Measurements from ENCODE around the gene DNAJC5G. TPM values are rescaled to one million over a fixed set of nuclear protein-coding genes. Genes with fewer than 3 reads are reported as not detected.

The DNAJC5G gene
- total and polyA plus RNA-seq, 2 of the 13 experiments (the other 11 are each of a cell fraction or from before 2014, with no cell fraction given) = 0.05 TPM; not detected in 1

- no peak for DNase-seq (ENCODE audit: low spot score)
- intact Hi-C loops (cut with micrococcal nuclease; ENCODE audit: unreplicated experiment) (no loop called here), in situ Hi-C loops (cut with HindIII; ENCODE audit: extremely low pct_ligation_motif_present, low pct_unique_long_range_greater_than_20kb) (no loop called here)
- TF ChIP-seq ASH2L (IDR thresholded peaks at IDR 0.05; ENCODE audit: insufficient read length, low read depth, low read length) (no peak), ZNF446 (CRISPR knock-in tag; IDR thresholded peaks at IDR 0.05) (no peak), EED (CRISPR knock-in tag; IDR thresholded peaks at IDR 0.05) (no peak), PHF8 (CRISPR knock-in tag; IDR thresholded peaks at IDR 0.05) (no peak), REL (CRISPR knock-in tag; conservative IDR thresholded peaks at IDR 0.05) (no peak), ZBTB34 (CRISPR knock-in tag; IDR thresholded peaks at IDR 0.05) (no peak), FOXO1 (CRISPR knock-in tag; IDR thresholded peaks at IDR 0.05) (no peak), ZNF335 (CRISPR knock-in tag; IDR thresholded peaks at IDR 0.05) (no peak)
- no peak overlapping the region for H3K9ac ChIP-seq (ENCODE audit: insufficient read depth, low read depth, low read length)
- no peaks in the 10 kb centered on the region for H3K9me3 ChIP-seq (ENCODE audit: low read length)
- CTCF ChIA-PET (ENCODE audit: low intra/inter-chr PET ratio, low total read pairs) = no interaction called here
- WGBS (ENCODE audit: low lambda C conversion rate) = 100% methylated on average over 3 of the region's 3 CpGs
- H3K27ac ChIP-seq (ENCODE audit: extremely low read length, insufficient read depth, low read length) = no peak overlapping the region
- no peaks in the 10 kb centered on the region for H3K79me2 ChIP-seq (ENCODE audit: insufficient read depth, low read length)
- peaks cover 79 to 96% of the 10 kb centered on the region in 2 experiments for H3K36me3 ChIP-seq (replicated peaks in 1 of 2; ENCODE audit: control insufficient read depth in 1 of 2, insufficient read depth in 2 of 2, low read length in 2 of 2)
- no peak overlapping the region for H3K4me3 ChIP-seq (replicated peaks in 1 of 3; ENCODE audit: insufficient read depth in 1 of 3, low read depth in 2 of 3, low read length in 3 of 3)
- no peak for ATAC-seq
- FAIRE-seq = no peak
- POLR2A ChIA-PET = no interaction called here
- H3K27me3 ChIP-seq (ENCODE audit: control insufficient read depth in 1 of 2, insufficient read depth in 2 of 2, low read length in 2 of 2) = no peaks in the 10 kb centered on the region
- no peak overlapping the region for H2AFZ ChIP-seq (ENCODE audit: low read length)
- H4K20me1 ChIP-seq (ENCODE audit: insufficient read depth, low read length) = no peaks in the 10 kb centered on the region
- H3K4me1 ChIP-seq (ENCODE audit: insufficient read depth, low read length) = no peaks in the 10 kb centered on the region
- BruUV-seq (replicated peaks) = no TSS peak
- H3K4me2 ChIP-seq (ENCODE audit: low read depth, low read length) = no peak overlapping the region
Observed at GRCh38 chr2:27236626-27237025, 38.6 kb upstream of the DNAJC5G start.

GRCh38 chr2:27237341-27237945 is 37.8 kb upstream of the DNAJC5G start:
- FAIRE-seq = no peak
- Histone ChIP-seq H3K36me3 (replicated peaks in 1 of 2; ENCODE audit: control insufficient read depth in 1 of 2, insufficient read depth in 2 of 2, low read length in 2 of 2) (peaks cover 82 to 96% of the 10 kb centered on the region in 2 experiments), H3K9ac (ENCODE audit: insufficient read depth, low read depth, low read length) (no peak overlapping the region), H3K4me2 (ENCODE audit: low read depth, low read length) (no peak overlapping the region), H3K79me2 (ENCODE audit: insufficient read depth, low read length) (no peaks in the 10 kb centered on the region), H3K27ac (ENCODE audit: extremely low read length, insufficient read depth, low read length) (no peak overlapping the region), H3K4me1 (ENCODE audit: insufficient read depth, low read length) (no peaks in the 10 kb centered on the region), H4K20me1 (ENCODE audit: insufficient read depth, low read length) (no peaks in the 10 kb centered on the region), H3K4me3 (replicated peaks in 1 of 3; ENCODE audit: insufficient read depth in 1 of 3, low read depth in 2 of 3, low read length in 3 of 3) (no peak overlapping the region), H3K27me3 (ENCODE audit: control insufficient read depth in 1 of 2, insufficient read depth in 2 of 2, low read length in 2 of 2) (no peaks in the 10 kb centered on the region), H3K9me3 (ENCODE audit: low read length) (no peaks in the 10 kb centered on the region), H2AFZ (ENCODE audit: low read length) (no peak overlapping the region)
- 96% methylated on average over 15 of the region's 15 CpGs for WGBS (ENCODE audit: low lambda C conversion rate)
- TF ChIP-seq ZKSCAN1 (IDR thresholded peaks at IDR 0.05; ENCODE audit: low read length) (no peak), AGO2 (optimal IDR thresholded peaks at IDR 0.05; ENCODE audit: low read depth, low read length) (peak; percentile 77), HINFP (CRISPR knock-in tag; IDR thresholded peaks at IDR 0.05; ENCODE audit: low read depth) (no peak), XBP1 (CRISPR knock-in tag; IDR thresholded peaks at IDR 0.05) (no peak), ZNF724P (CRISPR knock-in tag; IDR thresholded peaks at IDR 0.05; ENCODE audit: borderline replicate concordance) (no peak), HHEX (CRISPR knock-in tag; IDR thresholded peaks at IDR 0.05) (no peak)
- ChIA-PET CTCF (ENCODE audit: low intra/inter-chr PET ratio, low total read pairs) (no interaction called here), POLR2A (no interaction called here)
- in situ Hi-C loops (cut with HindIII; ENCODE audit: extremely low pct_ligation_motif_present, low pct_unique_long_range_greater_than_20kb) = no loop called here
- intact Hi-C loops (cut with micrococcal nuclease; ENCODE audit: unreplicated experiment) = no loop called here
- no peak for DNase-seq (ENCODE audit: low spot score)
- ATAC-seq = no peak
- BruUV-seq (replicated peaks) = no TSS peak
